Measurements from ENCODE around the gene FGF21. TPM values are rescaled to one million over a fixed set of nuclear protein-coding genes. Genes with fewer than 3 reads are reported as not detected.

FGF21 gene
- total and polyA plus RNA-seq, 7 experiments from 2014 or later: not detected

DNA sequence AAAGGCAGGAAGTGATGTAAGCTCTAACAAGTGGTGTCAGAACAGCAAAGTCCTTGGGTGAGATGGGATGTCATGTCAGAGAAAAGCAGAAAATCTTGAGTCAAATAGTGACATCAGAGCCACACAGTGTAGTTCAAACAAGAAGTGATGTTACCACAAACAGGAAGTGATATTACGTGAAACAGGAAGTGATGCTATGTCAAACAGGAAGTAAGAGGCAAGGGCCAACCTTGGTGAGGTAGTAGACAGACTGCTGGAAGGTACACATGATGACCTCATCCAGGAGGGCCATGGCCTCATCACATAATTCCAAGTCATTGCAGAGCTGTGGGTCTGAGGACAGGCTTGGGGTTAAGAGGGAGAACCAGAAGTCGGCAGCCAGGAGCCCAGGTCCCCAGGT, 28.8 kb upstream of the FGF21 start:
- ATAC-seq: peak; percentile 77
- peak in 6 of 9 donors; percentile 44 to 74 (median 64) for DNase-seq
- H3K9me3 Mint-ChIP-seq: peaks cover 0 to 24% (median 15%) of the 10 kb centered on the region in 11 donors
- H3K27ac Mint-ChIP-seq: peak overlapping the region; percentile 67 to 97 (median 88)
- no peak overlapping the region for H3K27ac ChIP-seq (ENCODE audit: low read depth, low read length)
- peaks cover 0 to 10% (median 0%) of the 10 kb centered on the region in 3 experiments for H3K9me3 ChIP-seq (ENCODE audit: control insufficient read depth in 2 of 3, low read length in 3 of 3)
- peaks cover 0 to 4% (median 0%) of the 10 kb centered on the region in 5 donors for H3K27me3 Mint-ChIP-seq
- ChIA-PET CTCF (no interaction called here), POLR2A (interaction anchor here (1.2 to 3.3 kb wide), 3 partner anchors 10 to 13 kb away, joined by 4 to 21 read pairs (median 9); no protein-coding TSS in a partner anchor)
- peaks cover 9 to 28% (median 19%) of the 10 kb centered on the region in 5 donors for H3K36me3 Mint-ChIP-seq
- peak overlapping the region in 8 of 10 donors; percentile 19 to 66 (median 52) for H3K4me3 Mint-ChIP-seq
- H3K27me3 ChIP-seq (ENCODE audit: control insufficient read depth in 2 of 2, insufficient read depth in 2 of 2, low read length in 2 of 2): no peaks in the 10 kb centered on the region
- H3K4me1 ChIP-seq (ENCODE audit: control insufficient read depth in 2 of 2, insufficient read depth in 2 of 2, low read length in 2 of 2): peaks cover 0 to 23% of the 10 kb centered on the region in 2 donors
- no peaks in the 10 kb centered on the region for H3K36me3 ChIP-seq (ENCODE audit: control insufficient read depth in 2 of 3, insufficient read depth in 3 of 3, low read length in 3 of 3)
- intact Hi-C loops (cut with micrococcal nuclease): loop anchor here in 1 of 2 donors (10.0 kb wide), 1 partner anchor 1148 kb away; the partner anchor contains the start of genes AKT1S1 and TBC1D17
- H3K4me3 ChIP-seq (ENCODE audit: low read length): no peak overlapping the region
- peaks cover 21 to 35% (median 26%) of the 10 kb centered on the region in 7 donors for H3K4me1 Mint-ChIP-seq

DNA sequence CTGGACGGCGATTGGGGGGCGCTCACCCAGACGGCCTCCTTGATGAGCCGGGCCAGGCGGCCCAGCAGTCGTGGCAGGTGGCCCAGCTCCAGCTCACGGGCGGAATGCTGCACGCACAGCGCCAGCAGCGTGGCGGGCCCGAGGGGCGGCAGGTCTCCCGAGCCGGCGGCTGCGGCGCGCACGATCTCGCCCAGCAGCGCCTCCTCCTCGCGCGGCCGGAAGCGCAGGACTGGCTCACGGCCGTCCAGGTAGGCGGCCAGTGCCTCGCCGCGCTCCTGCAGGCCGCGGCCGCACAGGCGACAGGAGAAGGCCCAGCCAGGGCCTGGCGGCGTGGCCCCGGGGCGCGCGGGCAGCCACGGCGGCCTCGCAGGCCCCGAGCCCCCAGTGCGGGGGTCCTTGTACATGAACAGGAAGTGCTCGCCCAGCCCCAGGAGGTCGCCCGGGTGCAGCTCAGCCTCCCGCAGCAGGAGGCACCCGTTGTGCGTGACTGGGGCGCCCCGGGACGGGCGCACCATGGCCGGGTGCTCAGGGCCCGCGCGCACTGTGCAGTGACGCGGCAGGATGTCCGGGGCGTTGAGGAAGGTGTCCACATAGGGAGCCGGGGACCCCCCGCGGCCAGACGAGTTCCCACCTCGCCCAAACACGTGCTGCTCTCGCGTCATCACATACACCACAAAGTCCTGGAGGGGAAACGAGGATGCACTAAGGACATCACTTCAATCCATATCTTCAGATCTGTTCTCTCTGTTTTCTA, 26.2 kb upstream of the FGF21 start:
- ATAC-seq (no peak), DNase-seq (no peak)
- ChIA-PET CTCF (no interaction called here), POLR2A (no interaction called here)
- Histone ChIP-seq H3K27ac (ENCODE audit: low read depth, low read length) (no peak overlapping the region), H3K27me3 (ENCODE audit: control insufficient read depth in 2 of 2, insufficient read depth in 2 of 2, low read length in 2 of 2) (no peaks in the 10 kb centered on the region), H3K36me3 (ENCODE audit: control insufficient read depth in 2 of 3, insufficient read depth in 3 of 3, low read length in 3 of 3) (no peaks in the 10 kb centered on the region), H3K4me3 (ENCODE audit: low read length) (no peak overlapping the region), H3K4me1 (ENCODE audit: control insufficient read depth in 2 of 2, insufficient read depth in 2 of 2, low read length in 2 of 2) (peaks cover 0 to 19% of the 10 kb centered on the region in 2 donors), H3K9me3 (ENCODE audit: control insufficient read depth in 2 of 3, low read length in 3 of 3) (peaks cover 0 to 10% (median 0%) of the 10 kb centered on the region in 3 experiments)
- Mint-ChIP-seq H3K9me3 (peaks cover 0 to 25% (median 15%) of the 10 kb centered on the region in 11 donors), H3K27me3 (peaks cover 0 to 9% (median 0%) of the 10 kb centered on the region in 5 donors), H3K4me1 (peaks cover 19 to 28% (median 26%) of the 10 kb centered on the region in 7 donors), H3K36me3 (peaks cover 9 to 29% (median 21%) of the 10 kb centered on the region in 5 donors), H3K27ac (no peak overlapping the region), H3K4me3 (no peak overlapping the region)
- intact Hi-C loops (cut with micrococcal nuclease): loop anchor here in 1 of 2 donors (10.0 kb wide), 1 partner anchor 1146 kb away; the partner anchor contains the start of genes AKT1S1 and TBC1D17

DNA sequence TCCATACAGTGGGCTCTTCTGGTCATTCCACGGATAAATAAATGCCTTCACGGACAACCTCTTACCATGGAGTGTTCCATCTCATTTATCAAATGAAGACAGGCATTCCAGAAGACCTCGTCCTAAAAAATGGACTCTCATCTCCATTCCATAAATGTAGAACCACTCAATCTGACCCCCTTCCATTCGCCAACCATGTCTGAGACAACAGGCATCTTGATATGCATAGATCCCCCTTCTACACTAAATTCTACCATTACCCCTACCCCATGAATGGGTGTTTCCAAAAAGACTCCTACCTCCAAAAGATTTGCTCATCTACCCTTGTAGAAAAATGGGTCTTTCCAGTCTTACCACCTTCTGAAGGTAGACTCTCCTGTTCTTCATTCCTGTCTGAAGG, 23.9 kb upstream of the FGF21 start:
- CTCF ChIA-PET: no interaction called here
- Mint-ChIP-seq H3K27ac (peak overlapping the region in 1 of 9 donors; percentile 7), H3K27me3 (peaks cover 0 to 9% (median 0%) of the 10 kb centered on the region in 5 donors), H3K36me3 (peaks cover 3 to 15% (median 9%) of the 10 kb centered on the region in 5 donors), H3K9me3 (peaks cover 0 to 13% (median 3%) of the 10 kb centered on the region in 11 donors), H3K4me1 (peaks cover 5 to 12% (median 9%) of the 10 kb centered on the region in 7 donors), H3K4me3 (no peak overlapping the region)
- no peaks in the 10 kb centered on the region for H3K36me3 ChIP-seq (ENCODE audit: control insufficient read depth in 2 of 3, insufficient read depth in 3 of 3, low read length in 3 of 3)
- H3K27me3 ChIP-seq (ENCODE audit: control insufficient read depth in 2 of 2, insufficient read depth in 2 of 2, low read length in 2 of 2): no peaks in the 10 kb centered on the region
- DNase-seq (no peak), ATAC-seq (no peak)
- intact Hi-C loops (cut with micrococcal nuclease): no loop called here
- H3K9me3 ChIP-seq (ENCODE audit: control insufficient read depth in 2 of 3, low read length in 3 of 3): peaks cover 0 to 8% (median 0%) of the 10 kb centered on the region in 3 experiments
- no peak overlapping the region for H3K4me3 ChIP-seq (ENCODE audit: low read length)
- POLR2A ChIA-PET: no interaction called here
- H3K27ac ChIP-seq (ENCODE audit: low read depth, low read length): no peak overlapping the region
- peaks cover 0 to 6% of the 10 kb centered on the region in 2 donors for H3K4me1 ChIP-seq (ENCODE audit: control insufficient read depth in 2 of 2, insufficient read depth in 2 of 2, low read length in 2 of 2)

DNA sequence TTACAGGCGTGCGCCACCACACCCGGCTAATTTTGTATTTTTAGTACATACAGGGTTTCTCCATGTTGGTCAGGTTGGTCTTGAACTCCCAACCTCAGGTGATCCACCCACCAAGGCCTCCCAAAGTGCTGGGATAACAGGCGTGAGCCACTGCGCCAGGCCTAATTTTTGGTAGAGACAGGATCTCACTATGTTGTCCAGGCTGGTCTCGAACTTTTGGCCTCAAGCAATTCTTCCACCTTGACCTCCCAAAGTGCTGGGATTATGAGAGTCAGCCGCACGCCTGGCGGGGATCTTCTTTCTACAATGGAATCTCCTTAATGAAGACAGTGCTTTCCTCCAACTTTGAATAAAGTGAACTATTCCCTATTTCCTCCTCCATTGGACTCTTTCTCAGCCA, 20.7 kb upstream of the FGF21 start:
- H3K27me3 Mint-ChIP-seq: peaks cover 0 to 9% (median 3%) of the 10 kb centered on the region in 5 donors
- intact Hi-C loops (cut with micrococcal nuclease): loop anchor here (5.0 kb wide), 3 partner anchors 37 to 242 kb away; partner anchors contain the start of gene FUT2 (in 1 of the 2)
- H3K4me1 ChIP-seq (ENCODE audit: control insufficient read depth in 2 of 2, insufficient read depth in 2 of 2, low read length in 2 of 2): peaks cover under 1 to 6% of the 10 kb centered on the region in 2 donors
- H3K36me3 Mint-ChIP-seq: peaks cover 0 to 7% (median 5%) of the 10 kb centered on the region in 5 donors
- H3K4me3 ChIP-seq (ENCODE audit: low read length): no peak overlapping the region
- no peak overlapping the region for H3K27ac ChIP-seq (ENCODE audit: low read depth, low read length)
- DNase-seq (no peak), ATAC-seq (no peak)
- ChIA-PET CTCF (interaction anchor here (0.6 kb wide), 1 partner anchor 905 kb away, joined by 4 read pairs; the partner anchor contains the start of gene RRAS), POLR2A (no interaction called here)
- H3K9me3 Mint-ChIP-seq: peaks cover 0 to 6% (median 0%) of the 10 kb centered on the region in 11 donors
- H3K27me3 ChIP-seq (ENCODE audit: control insufficient read depth in 2 of 2, insufficient read depth in 2 of 2, low read length in 2 of 2): no peaks in the 10 kb centered on the region
- no peak overlapping the region for H3K4me3 Mint-ChIP-seq
- H3K27ac Mint-ChIP-seq: no peak overlapping the region
- no peaks in the 10 kb centered on the region for H3K36me3 ChIP-seq (ENCODE audit: control insufficient read depth in 2 of 3, insufficient read depth in 3 of 3, low read length in 3 of 3)
- H3K4me1 Mint-ChIP-seq: peaks cover 0 to 5% (median 4%) of the 10 kb centered on the region in 7 donors
- no peaks in the 10 kb centered on the region for H3K9me3 ChIP-seq (ENCODE audit: control insufficient read depth in 2 of 3, low read length in 3 of 3)

DNA sequence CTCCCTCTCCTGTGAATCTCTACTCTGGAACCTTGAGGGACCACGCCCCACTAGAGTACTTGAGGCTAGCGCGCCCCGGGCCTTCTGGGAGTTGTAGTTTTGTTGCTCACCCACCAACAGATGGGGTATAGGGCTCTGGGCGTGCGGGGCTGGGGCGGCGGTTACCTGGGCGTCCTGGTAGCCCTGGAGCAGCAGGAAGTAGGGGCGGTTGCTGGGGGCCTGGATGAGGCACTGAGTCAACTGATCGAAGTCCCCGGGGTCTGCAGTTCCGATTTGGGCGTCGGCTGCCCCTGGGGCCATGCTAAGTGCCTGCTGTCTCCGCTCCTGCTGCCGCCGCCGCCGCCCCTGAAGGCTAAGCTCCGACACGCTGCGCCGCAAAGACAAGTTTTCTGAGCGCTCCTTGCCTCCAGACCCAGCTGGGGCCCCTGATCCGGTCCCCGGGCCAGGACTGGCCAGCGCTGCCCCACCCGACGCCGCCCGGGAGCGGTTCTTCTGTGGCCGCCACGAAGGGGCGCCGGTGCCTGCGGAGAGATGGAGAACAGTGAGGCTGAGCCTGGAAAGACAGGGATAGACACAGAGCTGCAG, 20.2 kb upstream of the FGF21 start:
- Mint-ChIP-seq H3K4me1 (peaks cover 0 to 10% (median 6%) of the 10 kb centered on the region in 7 donors), H3K4me3 (no peak overlapping the region), H3K9me3 (peaks cover 0 to 6% (median 0%) of the 10 kb centered on the region in 11 donors), H3K36me3 (peaks cover 0 to 7% (median 5%) of the 10 kb centered on the region in 5 donors), H3K27me3 (peaks cover 0 to 9% (median 6%) of the 10 kb centered on the region in 5 donors), H3K27ac (no peak overlapping the region)
- no peaks in the 10 kb centered on the region for H3K9me3 ChIP-seq (ENCODE audit: control insufficient read depth in 2 of 3, low read length in 3 of 3)
- ChIA-PET POLR2A (interaction anchor here (0.6 kb wide), 1 partner anchor 46 kb away, joined by 3 read pairs; no protein-coding TSS in a partner anchor), CTCF (interaction anchor here (0.7 kb wide), 1 partner anchor 340 kb away, joined by 4 read pairs; no protein-coding TSS in a partner anchor)
- no peak for DNase-seq
- no peak overlapping the region for H3K27ac ChIP-seq (ENCODE audit: low read depth, low read length)
- H3K36me3 ChIP-seq (ENCODE audit: control insufficient read depth in 2 of 3, insufficient read depth in 3 of 3, low read length in 3 of 3): no peaks in the 10 kb centered on the region
- intact Hi-C loops (cut with micrococcal nuclease): loop anchor here (5.0 kb wide), 3 partner anchors 38 to 243 kb away; partner anchors contain the start of gene FUT2 (in 1 of the 2)
- peaks cover 4 to 11% of the 10 kb centered on the region in 2 donors for H3K4me1 ChIP-seq (ENCODE audit: control insufficient read depth in 2 of 2, insufficient read depth in 2 of 2, low read length in 2 of 2)
- no peak for ATAC-seq
- no peak overlapping the region for H3K4me3 ChIP-seq (ENCODE audit: low read length)
- H3K27me3 ChIP-seq (ENCODE audit: control insufficient read depth in 2 of 2, insufficient read depth in 2 of 2, low read length in 2 of 2): no peaks in the 10 kb centered on the region

DNA sequence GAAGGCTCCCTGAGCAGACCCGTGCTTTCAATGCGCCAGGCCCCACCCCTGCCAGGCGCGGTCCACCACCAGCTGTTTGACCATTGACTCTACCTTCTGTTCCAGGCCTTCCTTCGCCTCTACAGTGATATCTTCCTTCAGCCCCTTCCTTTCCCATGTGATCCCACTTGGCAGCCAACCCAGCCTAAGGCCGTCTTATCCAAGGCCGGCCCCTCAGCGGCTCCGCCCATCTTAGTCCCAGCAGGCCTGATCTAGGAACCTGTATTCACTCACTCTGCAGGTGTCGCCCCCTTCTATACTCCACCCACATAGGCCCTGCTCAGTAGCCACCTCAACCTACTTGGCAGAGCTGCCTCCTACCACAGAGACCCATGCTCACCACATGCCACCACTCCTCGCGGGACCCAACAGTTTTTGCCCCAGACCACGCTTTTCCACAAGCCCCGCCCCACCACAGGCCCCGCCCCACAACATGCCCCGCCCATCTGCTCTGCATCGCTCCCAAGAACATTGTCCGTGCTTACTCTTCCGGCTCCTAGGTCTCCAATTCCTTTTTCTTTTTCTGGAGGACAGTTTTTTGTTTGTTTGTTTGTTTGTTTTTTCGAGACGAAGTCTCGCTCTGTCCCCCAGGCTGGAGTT, 17.8 kb upstream of the FGF21 start:
- H3K27ac Mint-ChIP-seq: peak overlapping the region in 3 of 9 donors; percentile 46 to 67 (median 56)
- Histone ChIP-seq H3K27ac (ENCODE audit: low read depth, low read length) (no peak overlapping the region), H3K27me3 (ENCODE audit: control insufficient read depth in 2 of 2, insufficient read depth in 2 of 2, low read length in 2 of 2) (no peaks in the 10 kb centered on the region), H3K9me3 (ENCODE audit: control insufficient read depth in 2 of 3, low read length in 3 of 3) (no peaks in the 10 kb centered on the region), H3K4me3 (ENCODE audit: low read length) (no peak overlapping the region), H3K36me3 (ENCODE audit: control insufficient read depth in 2 of 3, insufficient read depth in 3 of 3, low read length in 3 of 3) (no peaks in the 10 kb centered on the region), H3K4me1 (ENCODE audit: control insufficient read depth in 2 of 2, insufficient read depth in 2 of 2, low read length in 2 of 2) (peaks cover 4 to 26% of the 10 kb centered on the region in 2 donors)
- intact Hi-C loops (cut with micrococcal nuclease): loop anchor here (5.0 kb wide), 3 partner anchors 40 to 245 kb away; partner anchors contain the start of gene FUT2 (in 1 of the 2)
- ATAC-seq: no peak
- POLR2A ChIA-PET: interaction anchor here (0.5 to 2.0 kb wide), 5 partner anchors 10 to 1159 kb away, joined by 3 to 6 read pairs (median 3); no protein-coding TSS in a partner anchor
- no peaks in the 10 kb centered on the region for H3K36me3 Mint-ChIP-seq
- CTCF ChIA-PET: interaction anchor here (0.7 kb wide), 1 partner anchor 48 kb away, joined by 3 read pairs; no protein-coding TSS in a partner anchor
- peaks cover 0 to 15% (median 0%) of the 10 kb centered on the region in 5 donors for H3K27me3 Mint-ChIP-seq
- peaks cover 0 to 2% (median 0%) of the 10 kb centered on the region in 11 donors for H3K9me3 Mint-ChIP-seq
- peaks cover 7 to 22% (median 17%) of the 10 kb centered on the region in 7 donors for H3K4me1 Mint-ChIP-seq
- H3K4me3 Mint-ChIP-seq: peak overlapping the region in 4 of 10 donors; percentile 33 to 57 (median 38)
- no peak for DNase-seq
